BLaER1 treated with 17β-estradiol and CSF1 and Interleukin-3, amounts not matched to agents 10 nM and 100 nM (cell line): ENCODE results near the gene TAF11L8.
"Not testable (repeated sequence)": the region's sequence is repeated elsewhere in the genome, so short reads cannot be mapped to it uniquely, and the experiment has no call there.

ENCODE experiments used
- H3K27ac ChIP-seq, 11 experiments: shearing (Covaris generic); formaldehyde crosslinking; 2 replicates each; pipeline ENCODE4 v1.8.1; 2022
- H3K27me3 ChIP-seq, 11 experiments: shearing (Covaris generic); formaldehyde crosslinking; 2 replicates each; pipeline ENCODE4 v1.8.1; 2022
- H3K36me3 ChIP-seq, 11 experiments: shearing (Covaris generic); formaldehyde crosslinking; 2 replicates each; pipeline ENCODE4 v1.8.1; 2022
- H3K4me1 ChIP-seq, 10 experiments: shearing (Covaris generic); formaldehyde crosslinking; 2 replicates each; pipeline ENCODE4 v1.8.1; 2022
- H3K4me2 ChIP-seq, 11 experiments: shearing (Covaris generic); formaldehyde crosslinking; 2 replicates each; pipeline ENCODE4 v1.8.1; 2022
- H3K4me3 ChIP-seq, 10 experiments: shearing (Covaris generic); formaldehyde crosslinking; 2 replicates each; pipeline ENCODE4 v1.8.1; 2022
- H3K9ac ChIP-seq, 11 experiments: shearing (Covaris generic); formaldehyde crosslinking; 2 replicates each; pipeline ENCODE4 v1.8.1; 2022
- H3K9me3 ChIP-seq, 11 experiments: shearing (Covaris generic); formaldehyde crosslinking; replicated peaks in 1 of 11; 2 replicates each; pipeline ENCODE4 v1.8.1; 2022
- H4K20me1 ChIP-seq, 11 experiments: shearing (Covaris generic); formaldehyde crosslinking; 2 replicates each; pipeline ENCODE4 v1.8.1; 2022

The TAF11L8 gene

DNA sequence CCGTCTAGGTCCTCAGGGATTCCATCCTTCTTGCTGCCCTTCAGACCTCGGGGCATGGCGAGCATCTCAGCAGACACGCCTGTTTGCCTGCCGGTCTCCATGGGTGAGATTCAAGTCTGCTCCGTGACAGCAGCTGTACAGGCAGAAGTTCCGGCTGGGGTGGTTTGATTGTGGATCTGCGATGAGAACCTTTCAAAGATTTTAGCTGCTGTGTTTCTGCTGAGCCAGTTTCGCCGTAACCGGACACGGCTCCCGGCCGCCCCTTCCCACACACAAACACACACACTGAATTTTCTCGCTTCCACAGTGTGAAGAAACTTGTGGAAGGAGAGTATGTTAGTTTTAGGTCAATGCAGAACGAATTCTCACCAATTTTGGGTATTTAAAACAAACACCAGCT lies 5.1 kb downstream of the TAF11L8 start, which contains the start of gene TAF11L7:
TAF11L7 (minus strand) TSS at position 101 of the 400 bp plus-strand sequence.
- not testable (repeated sequence) for H3K9ac ChIP-seq, H3K9me3 ChIP-seq, H3K27me3 ChIP-seq, H3K27ac ChIP-seq, H4K20me1 ChIP-seq, H3K4me3 ChIP-seq, H3K4me2 ChIP-seq, H3K36me3 ChIP-seq, H3K4me1 ChIP-seq
